Fibroblast of peridontal ligament (primary cell): Measurements from ENCODE around the gene GPHN.
"Not testable (repeated sequence)": the region's sequence is repeated elsewhere in the genome, so short reads cannot be mapped to it uniquely, and the experiment has no call there.

Source experiments
- DNase-seq: peaks from one replicate; pipeline ENCODE4 v3.0.0-alpha.2; 2010; ENCODE audit errors: extremely low read depth

Gene GPHN

DNA sequence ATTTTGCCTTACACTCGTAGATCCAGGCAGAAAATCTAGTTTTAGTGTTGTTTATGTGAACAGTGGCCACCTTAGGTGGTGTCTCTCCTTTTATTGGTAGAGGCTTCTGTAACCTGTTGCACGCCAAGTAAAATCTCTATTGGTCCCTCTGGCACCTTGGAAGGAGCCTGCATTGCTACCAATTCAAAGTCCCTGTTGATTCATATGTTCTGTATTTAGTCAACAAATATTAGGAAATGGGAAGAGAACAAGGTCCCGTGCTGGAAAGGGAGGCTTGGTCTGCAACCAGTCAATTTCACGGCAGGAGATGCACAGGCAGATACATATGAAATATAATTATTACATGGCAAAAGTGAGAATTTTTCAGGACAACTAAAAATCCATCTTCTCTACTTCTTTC lies 6.4 kb upstream of the GPHN start:
- no peak for DNase-seq

DNA sequence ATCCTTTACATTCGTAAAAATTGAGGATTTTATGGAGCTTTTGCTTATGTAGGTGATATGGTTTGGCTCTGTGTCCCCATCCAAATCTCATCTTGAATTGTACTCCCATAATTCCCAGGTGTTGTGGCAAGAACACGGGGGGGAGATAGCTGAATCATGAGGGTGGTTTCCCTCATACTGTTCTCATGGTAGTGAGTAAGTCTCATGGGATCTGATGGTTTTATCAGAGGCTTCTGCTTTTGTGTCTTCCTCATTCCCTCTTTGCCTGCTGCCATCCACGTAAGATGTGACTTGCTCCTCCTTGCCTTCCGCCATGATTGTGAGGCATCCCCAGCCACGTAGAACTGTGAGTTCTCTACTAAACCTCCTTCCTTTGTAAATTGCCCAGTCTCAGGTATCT lies 5.1 kb upstream of the GPHN start:
- DNase-seq, result not testable (repeated sequence)

- peak; percentile 82 for DNase-seq
Measured at GRCh38 chr14:66503532-66503931, 4.4 kb upstream of the GPHN start.

- DNase-seq, result peak; percentile 24
Measured at GRCh38 chr14:66507181-66507721, 696 bp upstream of the GPHN start.

- no peak for DNase-seq
Measured at GRCh38 chr14:66508547-66508845, 549 bp downstream of the GPHN start.

- DNase-seq, result peak; percentile 27
Measured at GRCh38 chr14:66508846-66509621, 1.1 kb downstream of the GPHN start.

DNA sequence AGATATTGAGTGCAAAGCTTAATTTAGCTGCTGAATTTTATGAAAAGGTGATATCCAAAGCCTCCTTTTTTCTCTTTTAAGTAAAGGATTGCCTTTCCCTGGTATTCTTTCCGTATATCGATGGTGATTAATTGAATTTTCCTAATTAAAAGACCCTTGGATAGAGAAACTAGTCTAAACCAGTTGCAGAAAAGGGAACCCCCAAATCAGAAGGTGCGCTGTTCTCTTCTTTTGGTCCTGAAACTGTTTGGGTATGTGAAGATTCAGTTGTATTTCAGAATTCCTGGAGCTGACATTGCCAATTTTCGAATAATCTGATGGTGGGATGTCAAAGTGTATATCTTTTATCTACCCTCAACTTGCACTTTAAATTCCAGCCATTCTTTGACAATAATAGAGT lies 1.9 kb downstream of the GPHN start:
- DNase-seq, result no peak

GRCh38 chr14:66511849-66512248 lies 3.9 kb downstream of the GPHN start:
- no peak for DNase-seq

- peak; percentile 44 for DNase-seq
Measured at GRCh38 chr14:66514213-66514612, 6.3 kb downstream of the GPHN start.

DNA sequence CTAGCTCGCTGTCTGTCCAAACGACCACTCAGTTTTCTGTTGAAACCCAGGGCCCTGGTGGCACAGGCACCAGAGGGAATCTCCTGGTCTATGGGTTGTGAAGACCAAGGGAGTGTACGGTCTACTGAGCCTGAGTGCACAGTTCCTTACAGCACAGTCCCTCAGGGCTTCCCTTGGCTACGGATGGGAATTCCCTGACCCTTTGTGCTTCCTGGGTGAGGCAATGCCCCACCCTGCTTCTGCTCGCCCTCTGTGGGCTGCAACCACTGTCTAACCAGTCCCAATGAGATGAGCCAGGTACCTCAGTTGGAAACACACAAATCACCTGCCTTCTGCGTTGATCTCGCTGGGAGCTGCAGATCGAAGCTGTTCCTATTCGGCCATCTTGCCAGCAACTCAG lies 22.6 kb downstream of the GPHN start:
- no peak for DNase-seq

- no peak for DNase-seq
Measured at GRCh38 chr14:66539034-66539433, 31.1 kb downstream of the GPHN start.

DNA sequence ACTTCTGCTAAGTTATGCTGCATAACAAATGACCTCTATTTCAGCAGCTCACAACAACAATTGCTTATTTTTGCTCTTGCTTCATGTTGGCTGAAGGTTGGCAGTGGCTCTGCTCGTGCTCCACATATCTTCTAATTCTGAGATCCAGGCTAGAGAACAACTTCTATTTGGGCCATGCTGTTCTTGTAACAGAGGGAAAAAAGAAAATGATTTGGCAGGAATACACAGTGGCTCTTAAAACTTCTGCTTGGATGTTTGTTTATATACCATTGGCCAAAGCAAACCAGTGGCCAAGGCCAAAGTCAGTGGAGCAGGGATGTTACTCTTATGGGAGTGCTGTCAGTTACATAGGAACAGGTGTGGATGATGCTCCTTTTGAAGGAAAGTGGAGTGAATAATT lies 32.1 kb downstream of the GPHN start:
- no peak for DNase-seq

DNA sequence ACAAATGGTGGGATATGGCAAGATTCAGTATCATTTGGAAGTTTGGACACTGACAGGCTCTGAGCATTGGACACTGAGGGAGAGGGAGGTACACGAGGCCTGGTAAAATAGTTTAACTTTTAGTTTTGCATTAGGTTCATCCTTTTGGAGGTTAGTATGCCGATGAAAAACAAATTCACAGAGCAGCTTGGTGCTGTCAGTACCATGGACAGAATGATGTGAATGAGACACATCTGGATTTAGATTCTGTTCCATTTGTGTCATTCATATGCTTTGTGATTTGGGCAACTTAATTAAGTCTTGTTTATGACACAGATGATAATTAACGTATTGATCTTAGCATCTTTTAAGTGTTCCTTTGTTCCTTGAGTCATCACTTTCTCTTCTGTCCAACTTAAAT lies 33.7 kb downstream of the GPHN start:
- no peak for DNase-seq

DNA sequence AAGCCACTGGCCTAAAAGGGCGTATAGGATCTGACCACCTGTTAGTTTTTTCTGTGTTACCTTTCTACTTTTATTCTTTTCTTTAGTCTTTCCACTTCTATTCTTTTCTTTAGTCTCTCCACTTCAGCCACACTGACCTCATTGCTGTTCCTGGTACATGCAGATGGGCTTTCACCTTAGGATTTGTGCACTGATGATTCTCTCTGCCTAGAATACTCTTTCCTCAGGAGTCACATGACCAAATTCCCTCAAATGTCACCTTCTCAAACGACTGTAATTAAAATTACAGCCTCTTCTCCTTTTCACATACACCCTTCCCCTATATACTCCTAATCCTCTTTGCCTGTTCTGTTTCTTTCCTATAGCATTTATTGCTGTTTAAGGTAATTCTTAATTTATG lies 36.0 kb downstream of the GPHN start:
- DNase-seq, result no peak

DNA sequence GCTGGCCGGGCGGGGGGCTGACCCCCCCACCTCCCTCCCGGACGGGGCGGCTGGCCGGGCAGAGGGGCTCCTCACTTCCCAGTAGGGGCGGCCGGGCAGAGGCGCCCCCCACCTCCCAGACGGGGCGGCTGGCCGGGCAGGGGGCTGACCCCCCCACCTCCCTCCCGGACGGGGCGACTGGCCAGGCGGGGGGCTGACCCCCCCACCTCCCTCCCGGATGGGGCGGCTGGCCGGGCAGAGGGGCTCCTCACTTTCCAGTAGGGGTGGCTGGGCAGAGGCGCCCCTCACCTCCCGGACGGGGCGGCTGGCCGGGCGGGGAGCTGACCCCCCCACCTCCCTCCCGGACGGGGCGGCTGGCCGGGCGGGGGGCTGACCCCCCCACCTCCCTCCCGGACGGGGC lies 37.2 kb downstream of the GPHN start:
- DNase-seq, result not testable (repeated sequence)

DNA sequence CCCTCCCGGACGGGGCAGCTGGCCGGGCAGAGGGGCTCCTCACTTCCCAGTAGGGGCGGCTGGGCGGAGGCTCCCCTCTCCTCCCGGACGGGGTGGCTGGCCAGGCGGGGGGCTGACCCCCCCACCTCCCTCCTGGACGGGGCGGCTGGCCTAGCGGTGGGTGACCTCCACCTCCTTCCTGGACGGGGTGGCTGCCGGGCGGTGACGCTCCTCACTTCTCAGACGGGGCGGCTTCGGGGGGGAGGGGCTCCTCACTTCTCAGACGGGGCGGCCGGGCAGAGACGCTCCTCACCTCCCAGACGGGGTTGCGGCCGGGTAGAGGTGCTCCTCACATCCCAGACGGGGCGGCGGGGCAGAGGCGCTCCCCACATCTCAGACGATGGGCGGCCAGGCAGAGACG lies 37.8 kb downstream of the GPHN start:
- not testable (repeated sequence) for DNase-seq

GRCh38 chr14:66563731-66564130 lies 55.8 kb downstream of the GPHN start:
- DNase-seq, result no peak

DNA sequence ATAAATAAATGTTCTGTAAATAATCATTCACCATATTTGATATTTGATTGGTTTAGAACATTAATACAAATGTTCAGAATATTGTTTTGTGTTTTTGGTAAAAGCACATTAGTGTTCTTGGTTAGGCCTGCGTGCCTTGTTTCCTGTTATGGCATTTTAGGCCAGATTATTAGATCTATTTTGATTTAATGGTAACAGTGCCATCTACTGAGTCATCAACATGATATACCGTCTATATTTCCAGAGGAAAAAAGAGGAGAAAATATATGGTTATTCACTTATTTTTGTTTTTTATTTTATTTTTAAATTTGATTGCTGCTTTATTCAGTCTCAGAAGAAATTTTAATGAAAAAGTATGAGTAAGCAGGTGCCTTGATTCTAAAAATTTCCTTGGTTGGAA lies 60.3 kb downstream of the GPHN start:
- DNase-seq, result no peak

DNA sequence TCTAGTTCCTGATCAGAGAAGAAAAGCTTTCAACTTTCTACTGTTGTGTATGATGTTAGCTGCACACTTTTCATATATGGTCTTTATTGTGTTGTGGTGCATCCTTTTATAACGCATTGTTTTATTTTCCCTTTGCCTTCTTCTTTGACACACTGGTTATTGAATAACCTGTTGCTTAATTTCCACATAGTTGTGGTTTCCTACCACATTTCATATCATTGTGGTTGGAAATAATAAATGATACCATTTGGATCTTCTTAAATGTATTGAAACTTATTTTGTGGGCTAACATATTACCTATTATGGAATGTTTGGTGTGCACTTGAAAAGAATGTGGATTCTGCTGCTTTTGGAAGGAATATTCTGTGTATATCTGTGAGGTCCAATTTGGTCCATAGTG lies 64.9 kb downstream of the GPHN start:
- no peak for DNase-seq

- no peak for DNase-seq
Measured at GRCh38 chr14:66575014-66575413, 67.1 kb downstream of the GPHN start.

- DNase-seq, result no peak
Measured at GRCh38 chr14:66575939-66576338, 68.0 kb downstream of the GPHN start.

- not testable (repeated sequence) for DNase-seq
Measured at GRCh38 chr14:66587753-66588152, 79.8 kb downstream of the GPHN start.

GRCh38 chr14:66595394-66595793 lies 87.4 kb downstream of the GPHN start:
- DNase-seq, result no peak
